Thoracic aorta (tissue), 2 donors: ENCODE measurements around the gene IL20RA. TPM values are rescaled to one million over a fixed set of nuclear protein-coding genes. Genes with fewer than 3 reads are reported as not detected.

ENCODE experiments used
- ATAC-seq: fragments of 150-250 bp; one replicate; pipeline ENCODE4 v1.8.0; 2017; ENCODE audit warnings: low read depth; ENCODE audit not compliant: insufficient number of reproducible peaks, low FRiP score
- DNase-seq: peaks from one replicate; pipeline ENCODE4 v3.0.0-alpha.2; 2020; ENCODE audit warnings: low spot score
- H3K27ac ChIP-seq, 2 donors: fragments of 200-600 bp; sonication (generic); 1 replicate in 1 of 2; 2 replicates in 1 of 2; pipeline ENCODE4 v1.5.1; 2016; ENCODE audit warnings: mild to moderate bottlenecking in 2 of 2, moderate library complexity in 2 of 2
- H3K27me3 ChIP-seq: fragments of 200-600 bp; sonication (generic); replicated peaks from 2 replicates; pipeline ENCODE4 v1.6.0; 2016; ENCODE audit warnings: mild to moderate bottlenecking; ENCODE audit not compliant: insufficient read depth
- H3K36me3 ChIP-seq: fragments of 200-600 bp; sonication (generic); one replicate; pipeline ENCODE4 v1.5.1; 2016
- H3K4me1 ChIP-seq, 2 donors: fragments of 200-600 bp; sonication (generic); 1 replicate in 1 of 2; 2 replicates in 1 of 2; pipeline versions ENCODE4 v1.5.1 to v1.6.0; 2016; ENCODE audit warnings: low read depth in 2 of 2, mild to moderate bottlenecking in 1 of 2; ENCODE audit not compliant: control insufficient read depth in 1 of 2
- H3K4me3 ChIP-seq: fragments of 200-600 bp; sonication (generic); 2 replicates; pipeline ENCODE4 v1.5.1; 2016; ENCODE audit warnings: mild to moderate bottlenecking
- H3K9me3 ChIP-seq: fragments of 200-600 bp; sonication (generic); 2 replicates; pipeline ENCODE4 v1.5.1; 2016
- total RNA-seq, 2 donors: library from RNA; depleted of rRNA; stranded (reverse); fragments of >200 nt; gene quantifications; one replicate each; pipeline versions ENCODE4 v1.1.0 to v1.2.3, GENCODE V29; 2016
- TF ChIP-seq, protein P1 (sequence below): fragments of 200-600 bp; sonication (generic); IDR thresholded peaks from one replicate; pipeline ENCODE4 v1.5.1; 2019; ENCODE audit warnings: antibody characterized with exemption

Gene IL20RA
- total RNA-seq, 2 donors from 2014 or later: 0.54 to 1.2 TPM

DNA sequence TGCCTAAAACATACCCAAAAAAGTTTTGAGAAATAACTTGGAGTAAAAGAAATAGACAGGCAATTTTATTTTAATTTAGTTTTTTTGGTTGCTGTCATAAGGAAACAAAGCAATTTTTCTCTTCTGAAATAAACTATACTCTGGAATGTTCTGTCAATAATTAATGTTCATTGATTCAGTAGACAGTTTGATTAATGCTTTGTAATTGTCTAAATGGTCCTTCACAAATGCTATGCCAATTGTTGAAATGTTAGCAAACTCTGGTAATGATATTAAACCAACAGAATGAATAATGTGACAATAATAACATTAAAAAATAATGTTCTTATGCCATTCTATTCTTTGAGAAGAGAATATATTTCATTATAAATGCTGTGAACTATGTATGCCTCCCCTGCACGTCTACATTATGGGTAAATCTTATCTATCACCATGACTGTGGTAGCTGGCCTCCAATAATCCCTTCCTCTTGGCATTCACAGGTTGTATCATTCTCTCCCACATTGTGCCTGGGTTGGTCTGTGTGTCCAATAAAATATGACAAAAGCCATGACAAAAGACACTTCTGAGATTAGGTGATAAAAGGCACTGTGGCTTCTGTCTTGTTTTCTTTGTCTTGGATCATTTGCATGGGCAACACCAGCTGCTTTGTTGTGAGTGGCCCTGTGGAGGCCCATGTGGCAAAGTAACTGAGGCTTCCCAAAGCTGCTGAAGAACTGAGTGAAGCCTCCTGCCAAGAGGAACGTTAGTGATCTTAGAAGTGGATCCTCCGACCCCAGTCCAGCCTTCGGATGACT lies 25.1 kb downstream of the IL20RA start:
- Histone ChIP-seq H3K4me1 (no peaks in the 10 kb centered on the region), H3K4me3 (no peak overlapping the region), H3K27me3 (no peaks in the 10 kb centered on the region), H3K36me3 (no peaks in the 10 kb centered on the region), H3K27ac (no peak overlapping the region), H3K9me3 (no peaks in the 10 kb centered on the region)
- no peak for DNase-seq
- no peak for ATAC-seq
- TF ChIP-seq, protein P1, sequence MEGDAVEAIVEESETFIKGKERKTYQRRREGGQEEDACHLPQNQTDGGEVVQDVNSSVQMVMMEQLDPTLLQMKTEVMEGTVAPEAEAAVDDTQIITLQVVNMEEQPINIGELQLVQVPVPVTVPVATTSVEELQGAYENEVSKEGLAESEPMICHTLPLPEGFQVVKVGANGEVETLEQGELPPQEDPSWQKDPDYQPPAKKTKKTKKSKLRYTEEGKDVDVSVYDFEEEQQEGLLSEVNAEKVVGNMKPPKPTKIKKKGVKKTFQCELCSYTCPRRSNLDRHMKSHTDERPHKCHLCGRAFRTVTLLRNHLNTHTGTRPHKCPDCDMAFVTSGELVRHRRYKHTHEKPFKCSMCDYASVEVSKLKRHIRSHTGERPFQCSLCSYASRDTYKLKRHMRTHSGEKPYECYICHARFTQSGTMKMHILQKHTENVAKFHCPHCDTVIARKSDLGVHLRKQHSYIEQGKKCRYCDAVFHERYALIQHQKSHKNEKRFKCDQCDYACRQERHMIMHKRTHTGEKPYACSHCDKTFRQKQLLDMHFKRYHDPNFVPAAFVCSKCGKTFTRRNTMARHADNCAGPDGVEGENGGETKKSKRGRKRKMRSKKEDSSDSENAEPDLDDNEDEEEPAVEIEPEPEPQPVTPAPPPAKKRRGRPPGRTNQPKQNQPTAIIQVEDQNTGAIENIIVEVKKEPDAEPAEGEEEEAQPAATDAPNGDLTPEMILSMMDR: no peak

DNA sequence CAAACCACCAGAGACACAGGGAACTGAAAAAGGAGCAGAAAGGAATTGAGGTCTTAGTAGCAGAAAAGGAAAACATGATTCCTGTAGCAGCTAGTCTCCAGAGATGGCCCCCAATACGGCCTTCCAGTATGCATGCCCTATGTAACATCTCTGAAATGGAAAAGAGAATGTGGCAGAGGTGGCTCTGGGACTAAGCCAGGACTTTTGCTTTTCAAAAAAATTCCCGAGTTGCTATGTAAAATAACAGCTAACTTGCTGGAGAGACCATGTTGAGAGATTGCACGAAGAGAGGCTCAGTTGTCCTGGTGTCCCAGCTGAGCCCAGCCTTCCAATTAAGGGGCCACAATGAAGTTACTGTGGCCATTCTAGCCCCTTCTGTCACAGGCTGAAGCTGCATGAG lies 27.7 kb downstream of the IL20RA start:
- DNase-seq (no peak), ATAC-seq (no peak)
- Histone ChIP-seq H3K36me3 (no peaks in the 10 kb centered on the region), H3K27me3 (no peaks in the 10 kb centered on the region), H3K9me3 (no peaks in the 10 kb centered on the region), H3K27ac (no peak overlapping the region), H3K4me3 (no peak overlapping the region), H3K4me1 (no peaks in the 10 kb centered on the region)
- TF ChIP-seq, protein P1: no peak

DNA sequence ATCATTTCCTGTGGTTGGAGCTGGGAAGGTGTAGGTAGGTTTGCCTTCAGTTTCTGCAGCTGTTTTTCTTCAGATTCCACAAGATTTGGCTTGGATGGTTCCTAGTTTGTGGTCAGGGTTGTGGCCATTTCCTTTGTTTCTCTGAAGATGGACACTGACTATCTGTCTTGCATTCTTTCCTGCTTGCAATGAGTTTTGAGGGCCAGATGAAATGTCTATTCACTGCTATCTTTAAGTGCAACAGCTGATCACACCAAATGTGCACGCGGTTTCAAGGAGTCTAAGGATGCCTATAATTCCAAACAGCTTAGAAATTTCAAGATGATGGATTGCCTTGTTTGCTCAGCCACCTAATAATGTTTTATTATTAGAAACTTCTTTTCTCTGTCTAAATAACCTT lies 28.4 kb downstream of the IL20RA start:
- no peak overlapping the region for H3K27ac ChIP-seq
- H3K27me3 ChIP-seq: no peaks in the 10 kb centered on the region
- DNase-seq: no peak
- no peak for ATAC-seq
- no peaks in the 10 kb centered on the region for H3K4me1 ChIP-seq
- H3K4me3 ChIP-seq: no peak overlapping the region
- TF ChIP-seq, protein P1: no peak
- H3K36me3 ChIP-seq: no peaks in the 10 kb centered on the region
- no peaks in the 10 kb centered on the region for H3K9me3 ChIP-seq

DNA sequence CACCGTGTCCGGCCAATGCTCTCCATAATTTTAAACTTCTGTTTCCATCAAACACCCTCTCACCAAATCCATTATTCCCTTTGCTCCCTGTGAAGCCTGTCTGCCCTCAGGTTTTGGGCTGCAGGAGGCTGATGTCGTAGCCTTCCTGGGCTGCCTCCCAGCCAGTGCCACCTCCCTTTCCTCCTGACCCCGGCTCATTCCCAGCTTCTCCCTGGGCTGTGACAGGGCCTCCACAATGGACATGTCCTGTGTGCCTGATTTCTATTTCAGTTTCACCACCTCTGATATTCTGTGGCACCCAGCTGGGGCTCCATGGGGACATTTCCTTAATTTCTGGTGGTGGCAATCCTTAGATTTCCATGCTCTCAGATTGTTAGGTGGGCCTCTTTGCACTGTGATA lies 28.8 kb downstream of the IL20RA start:
- DNase-seq (no peak), ATAC-seq (no peak)
- Histone ChIP-seq H3K27me3 (no peaks in the 10 kb centered on the region), H3K4me1 (no peaks in the 10 kb centered on the region), H3K27ac (no peak overlapping the region), H3K4me3 (no peak overlapping the region), H3K9me3 (no peaks in the 10 kb centered on the region), H3K36me3 (no peaks in the 10 kb centered on the region)
- TF ChIP-seq, protein P1: no peak

DNA sequence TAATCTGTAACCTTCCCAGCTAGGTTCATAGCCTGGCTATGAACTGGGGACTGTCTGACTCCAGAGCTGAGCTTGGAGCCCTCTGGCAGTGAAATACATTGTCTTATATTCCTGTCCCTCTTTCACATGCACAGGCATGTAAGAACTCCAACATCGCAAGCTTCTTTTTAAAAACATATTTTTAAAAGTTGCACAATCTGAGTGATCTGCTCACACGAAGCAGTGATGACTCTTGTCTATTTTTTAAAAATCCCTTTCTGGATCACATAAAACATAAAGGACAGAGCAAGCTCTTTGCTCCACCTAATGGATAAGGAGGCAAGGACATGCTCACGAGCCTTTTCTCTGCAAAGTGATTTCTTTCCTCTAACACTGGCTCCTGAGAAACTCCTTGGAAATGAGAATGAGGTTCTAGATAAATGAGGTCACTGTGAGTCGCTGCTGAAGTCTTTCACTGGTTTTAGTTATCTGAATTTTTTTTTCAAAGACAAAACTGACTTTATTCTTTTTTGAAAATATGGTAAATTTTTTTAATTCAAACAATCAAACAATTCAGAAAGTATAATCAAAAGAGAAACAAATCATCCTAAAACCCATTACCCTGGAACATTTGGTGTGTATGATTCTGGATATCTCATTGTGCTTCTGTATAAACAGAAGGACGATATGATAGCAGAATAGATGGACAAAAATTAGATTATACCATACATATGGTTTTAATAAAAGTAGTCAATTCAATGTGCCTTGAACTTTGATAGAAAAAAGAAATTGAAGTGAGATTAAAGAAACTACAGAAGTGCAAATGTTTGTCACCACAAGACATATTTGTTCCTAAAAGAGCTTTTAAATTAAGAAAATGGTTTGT lies 30.8 kb downstream of the IL20RA start:
- Histone ChIP-seq H3K9me3 (no peaks in the 10 kb centered on the region), H3K4me3 (no peak overlapping the region), H3K36me3 (no peaks in the 10 kb centered on the region), H3K27ac (no peak overlapping the region), H3K27me3 (no peaks in the 10 kb centered on the region), H3K4me1 (no peaks in the 10 kb centered on the region)
- TF ChIP-seq, protein P1: no peak
- ATAC-seq (no peak), DNase-seq (no peak)
